Upper lobe of right lung (tissue), 1 donor: ENCODE data around the gene TSPAN14. TPM values are rescaled to one million over a fixed set of nuclear protein-coding genes. Genes with fewer than 3 reads are reported as not detected.

ENCODE experiments used
- ATAC-seq: fragments of 200-7000 bp; cut with Tn5 transposase; one replicate; pipeline ENCODE4 v1.9.1; 2020; ENCODE audit warnings: mild to moderate bottlenecking, moderate library complexity
- DNase-seq: peaks from one replicate; pipeline ENCODE4 v3.0.0-alpha.2; 2020
- H3K27ac ChIP-seq: fragments of 200-600 bp; one replicate; pipeline ENCODE4 v1.8.0; 2022
- H3K27me3 ChIP-seq: fragments of 200-600 bp; one replicate; pipeline ENCODE4 v1.8.0; 2022; ENCODE audit warnings: mild to moderate bottlenecking
- H3K36me3 ChIP-seq: fragments of 200-600 bp; one replicate; pipeline ENCODE4 v1.8.0; 2022
- H3K4me1 ChIP-seq: fragments of 200-600 bp; one replicate; pipeline ENCODE4 v1.8.0; 2022
- H3K4me3 ChIP-seq: fragments of 200-600 bp; one replicate; pipeline ENCODE4 v1.8.0; 2022; ENCODE audit warnings: mild to moderate bottlenecking
- H3K9me3 ChIP-seq: fragments of 200-600 bp; one replicate; pipeline ENCODE4 v1.8.0; 2022
- CTCF ChIP-seq: fragments of 200-600 bp; IDR thresholded peaks from one replicate; pipeline ENCODE4 v1.8.0; 2022; ENCODE audit warnings: antibody characterized with exemption
- intact Hi-C: fragments of 100-400 bp; cut with DNase I; formaldehyde crosslinking; loops from one replicate; pipeline ENCODE4 v1.11.0; 2022
- total RNA-seq: library from RNA; stranded (reverse); fragmentation: NEBNext Ultra II Directional; extraction: Animal tissue kit (Norgen Biotek cat#: 25700); gene quantifications from one replicate; pipeline ENCODE4 v1.2.1, GENCODE V29; 2021
- donor health status: DM: no; HTN: yes; CAD: no; lungs with severe emphysema.

TSPAN14 gene
- total RNA-seq, 1 donor from 2014 or later: 157 TPM

GRCh38 chr10:80443531-80443974 lies 10.6 kb upstream of the TSPAN14 start:
- no peak for DNase-seq

GRCh38 chr10:80444124-80444523 lies 10.0 kb upstream of the TSPAN14 start:
- DNase-seq (no peak), ATAC-seq (no peak)
- H3K4me3 ChIP-seq: no peak overlapping the region
- no peaks in the 10 kb centered on the region for H3K9me3 ChIP-seq
- TF ChIP-seq CTCF: no peak
- no peaks in the 10 kb centered on the region for H3K27me3 ChIP-seq
- intact Hi-C loops: no loop called here
- H3K27ac ChIP-seq: no peak overlapping the region
- H3K36me3 ChIP-seq: no peaks in the 10 kb centered on the region
- peaks cover 19% of the 10 kb centered on the region for H3K4me1 ChIP-seq

More at GRCh38 chr10:80443531-80443974, 10.6 kb upstream of the TSPAN14 start:
- Histone ChIP-seq H3K9me3 (no peaks in the 10 kb centered on the region), H3K27ac (no peak overlapping the region), H3K4me1 (peaks cover 17% of the 10 kb centered on the region), H3K36me3 (no peaks in the 10 kb centered on the region), H3K4me3 (no peak overlapping the region), H3K27me3 (no peaks in the 10 kb centered on the region)
- peak; percentile 46 for TF ChIP-seq CTCF
- peak; percentile 75 for ATAC-seq
- intact Hi-C loops: no loop called here

GRCh38 chr10:80444646-80445319 lies 9.3 kb upstream of the TSPAN14 start:
- ATAC-seq (peak; percentile 91), DNase-seq (peak; percentile 80)
- Histone ChIP-seq H3K27ac (no peak overlapping the region), H3K36me3 (no peaks in the 10 kb centered on the region), H3K4me1 (peaks cover 19% of the 10 kb centered on the region), H3K27me3 (no peaks in the 10 kb centered on the region), H3K9me3 (no peaks in the 10 kb centered on the region), H3K4me3 (no peak overlapping the region)
- intact Hi-C loops: no loop called here
- TF ChIP-seq CTCF: peak; percentile 80

GRCh38 chr10:80447436-80448190 lies 6.5 kb upstream of the TSPAN14 start:
- no peak for TF ChIP-seq CTCF
- intact Hi-C loops: no loop called here
- DNase-seq: no peak
- no peaks in the 10 kb centered on the region for H3K27me3 ChIP-seq
- peaks cover 19% of the 10 kb centered on the region for H3K4me1 ChIP-seq
- H3K9me3 ChIP-seq: no peaks in the 10 kb centered on the region
- no peak overlapping the region for H3K4me3 ChIP-seq
- ATAC-seq: no peak
- H3K36me3 ChIP-seq: no peaks in the 10 kb centered on the region
- H3K27ac ChIP-seq: no peak overlapping the region

- DNase-seq: no peak
- H3K4me3 ChIP-seq: no peak overlapping the region
- H3K9me3 ChIP-seq: no peaks in the 10 kb centered on the region
- H3K27me3 ChIP-seq: no peaks in the 10 kb centered on the region
- peak overlapping the region; percentile 77 for H3K27ac ChIP-seq
- peaks cover 24% of the 10 kb centered on the region for H3K4me1 ChIP-seq
- intact Hi-C loops: no loop called here
- ATAC-seq: no peak
- H3K36me3 ChIP-seq: no peaks in the 10 kb centered on the region
- TF ChIP-seq CTCF: no peak
Measured at GRCh38 chr10:80448209-80448942, 5.7 kb upstream of the TSPAN14 start.
